GM15510 (cell line): ENCODE results near the gene ZC3H8.

ENCODE experiments used
- POLR2A ChIP-seq: IDR thresholded peaks from 3 replicates; pipeline ENCODE4 v1.6.1; 2011; ENCODE audit warnings: borderline replicate concordance; ENCODE audit not compliant: insufficient read length; ENCODE audit errors: extremely low read depth

The ZC3H8 gene

GRCh38 chr2:112229348-112229747 is 25.5 kb downstream of the ZC3H8 start:
- no peak for TF ChIP-seq POLR2A

GRCh38 chr2:112220831-112221230 is 34.0 kb downstream of the ZC3H8 start:
- no peak for TF ChIP-seq POLR2A

- no peak for TF ChIP-seq POLR2A
Observed at GRCh38 chr2:112220186-112220585, 34.7 kb downstream of the ZC3H8 start.

- no peak for TF ChIP-seq POLR2A
Observed at GRCh38 chr2:112217854-112218253, 37.0 kb downstream of the ZC3H8 start.

- TF ChIP-seq POLR2A = no peak
Observed at GRCh38 chr2:112216167-112216566, 38.7 kb downstream of the ZC3H8 start.

- no peak for TF ChIP-seq POLR2A
Observed at GRCh38 chr2:112204411-112204810, 50.4 kb downstream of the ZC3H8 start.

GRCh38 chr2:112201696-112202430 is 53.0 kb downstream of the ZC3H8 start:
- no peak for TF ChIP-seq POLR2A

- TF ChIP-seq POLR2A = no peak
Observed at GRCh38 chr2:112199188-112199587, 55.7 kb downstream of the ZC3H8 start.

GRCh38 chr2:112198780-112199179 is 56.1 kb downstream of the ZC3H8 start:
- no peak for TF ChIP-seq POLR2A

GRCh38 chr2:112197868-112198267 is 57.0 kb downstream of the ZC3H8 start:
- TF ChIP-seq POLR2A = no peak

- no peak for TF ChIP-seq POLR2A
Observed at GRCh38 chr2:112195950-112196349, 58.9 kb downstream of the ZC3H8 start.

- no peak for TF ChIP-seq POLR2A
Observed at GRCh38 chr2:112195167-112195766, 59.6 kb downstream of the ZC3H8 start.

GRCh38 chr2:112194482-112194881 is 60.4 kb downstream of the ZC3H8 start:
- no peak for TF ChIP-seq POLR2A

- TF ChIP-seq POLR2A = no peak
Observed at GRCh38 chr2:112194028-112194427, 60.8 kb downstream of the ZC3H8 start.

- TF ChIP-seq POLR2A = no peak
Observed at GRCh38 chr2:112189001-112189556, 65.8 kb downstream of the ZC3H8 start.
